ENCODE results near the gene SLC18A3.

The SLC18A3 gene

DNA sequence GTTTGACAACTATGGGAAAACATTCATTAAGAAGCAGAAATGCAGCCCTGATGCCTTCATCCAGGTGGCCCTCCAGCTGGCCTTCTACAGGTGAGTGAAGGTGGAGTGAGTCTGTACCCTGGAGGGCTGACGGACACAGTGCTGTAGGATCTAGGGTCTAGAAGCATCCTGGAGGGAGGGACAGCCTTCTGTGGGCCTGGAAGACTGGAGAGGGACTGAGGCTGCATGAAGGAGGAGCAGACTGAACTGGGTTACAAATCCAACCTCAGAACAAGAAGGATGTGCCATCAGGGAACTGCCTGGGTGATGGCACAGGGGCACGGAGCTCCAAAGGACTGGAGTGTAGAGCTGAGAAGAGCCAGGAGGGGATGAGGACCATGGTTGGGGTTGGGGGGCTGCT, 41.8 kb downstream of the SLC18A3 start:
- TF ChIP-seq GABPA (IDR thresholded peaks at IDR 0.05; ENCODE audit: low read depth) (no peak), POLR2AphosphoS5 (IDR thresholded peaks at IDR 0.05; ENCODE audit: low read depth) (no peak), SPI1 (IDR thresholded peaks at IDR 0.05; ENCODE audit: borderline replicate concordance, low read depth) (no peak)
- TF ChIP-seq, protein P1, sequence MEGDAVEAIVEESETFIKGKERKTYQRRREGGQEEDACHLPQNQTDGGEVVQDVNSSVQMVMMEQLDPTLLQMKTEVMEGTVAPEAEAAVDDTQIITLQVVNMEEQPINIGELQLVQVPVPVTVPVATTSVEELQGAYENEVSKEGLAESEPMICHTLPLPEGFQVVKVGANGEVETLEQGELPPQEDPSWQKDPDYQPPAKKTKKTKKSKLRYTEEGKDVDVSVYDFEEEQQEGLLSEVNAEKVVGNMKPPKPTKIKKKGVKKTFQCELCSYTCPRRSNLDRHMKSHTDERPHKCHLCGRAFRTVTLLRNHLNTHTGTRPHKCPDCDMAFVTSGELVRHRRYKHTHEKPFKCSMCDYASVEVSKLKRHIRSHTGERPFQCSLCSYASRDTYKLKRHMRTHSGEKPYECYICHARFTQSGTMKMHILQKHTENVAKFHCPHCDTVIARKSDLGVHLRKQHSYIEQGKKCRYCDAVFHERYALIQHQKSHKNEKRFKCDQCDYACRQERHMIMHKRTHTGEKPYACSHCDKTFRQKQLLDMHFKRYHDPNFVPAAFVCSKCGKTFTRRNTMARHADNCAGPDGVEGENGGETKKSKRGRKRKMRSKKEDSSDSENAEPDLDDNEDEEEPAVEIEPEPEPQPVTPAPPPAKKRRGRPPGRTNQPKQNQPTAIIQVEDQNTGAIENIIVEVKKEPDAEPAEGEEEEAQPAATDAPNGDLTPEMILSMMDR (IDR thresholded peaks at IDR 0.05; ENCODE audit: insufficient read depth, low read length) = no peak
- TF ChIP-seq, protein P2, sequence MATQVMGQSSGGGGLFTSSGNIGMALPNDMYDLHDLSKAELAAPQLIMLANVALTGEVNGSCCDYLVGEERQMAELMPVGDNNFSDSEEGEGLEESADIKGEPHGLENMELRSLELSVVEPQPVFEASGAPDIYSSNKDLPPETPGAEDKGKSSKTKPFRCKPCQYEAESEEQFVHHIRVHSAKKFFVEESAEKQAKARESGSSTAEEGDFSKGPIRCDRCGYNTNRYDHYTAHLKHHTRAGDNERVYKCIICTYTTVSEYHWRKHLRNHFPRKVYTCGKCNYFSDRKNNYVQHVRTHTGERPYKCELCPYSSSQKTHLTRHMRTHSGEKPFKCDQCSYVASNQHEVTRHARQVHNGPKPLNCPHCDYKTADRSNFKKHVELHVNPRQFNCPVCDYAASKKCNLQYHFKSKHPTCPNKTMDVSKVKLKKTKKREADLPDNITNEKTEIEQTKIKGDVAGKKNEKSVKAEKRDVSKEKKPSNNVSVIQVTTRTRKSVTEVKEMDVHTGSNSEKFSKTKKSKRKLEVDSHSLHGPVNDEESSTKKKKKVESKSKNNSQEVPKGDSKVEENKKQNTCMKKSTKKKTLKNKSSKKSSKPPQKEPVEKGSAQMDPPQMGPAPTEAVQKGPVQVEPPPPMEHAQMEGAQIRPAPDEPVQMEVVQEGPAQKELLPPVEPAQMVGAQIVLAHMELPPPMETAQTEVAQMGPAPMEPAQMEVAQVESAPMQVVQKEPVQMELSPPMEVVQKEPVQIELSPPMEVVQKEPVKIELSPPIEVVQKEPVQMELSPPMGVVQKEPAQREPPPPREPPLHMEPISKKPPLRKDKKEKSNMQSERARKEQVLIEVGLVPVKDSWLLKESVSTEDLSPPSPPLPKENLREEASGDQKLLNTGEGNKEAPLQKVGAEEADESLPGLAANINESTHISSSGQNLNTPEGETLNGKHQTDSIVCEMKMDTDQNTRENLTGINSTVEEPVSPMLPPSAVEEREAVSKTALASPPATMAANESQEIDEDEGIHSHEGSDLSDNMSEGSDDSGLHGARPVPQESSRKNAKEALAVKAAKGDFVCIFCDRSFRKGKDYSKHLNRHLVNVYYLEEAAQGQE (IDR thresholded peaks at IDR 0.05; ENCODE audit: insufficient replicate concordance, low read depth) = no peak
- H3K27me3 ChIP-seq (ENCODE audit: insufficient read depth, poor library complexity, severe bottlenecking) = no peaks in the 10 kb centered on the region
- H3K27ac ChIP-seq (replicated peaks) = no peak overlapping the region
- DNase-seq (ENCODE audit: low read depth in 1 of 2, low spot score in 1 of 2) = no peak
- no peak overlapping the region for H3K4me3 ChIP-seq (replicated peaks; ENCODE audit: insufficient read depth, low read length)

DNA sequence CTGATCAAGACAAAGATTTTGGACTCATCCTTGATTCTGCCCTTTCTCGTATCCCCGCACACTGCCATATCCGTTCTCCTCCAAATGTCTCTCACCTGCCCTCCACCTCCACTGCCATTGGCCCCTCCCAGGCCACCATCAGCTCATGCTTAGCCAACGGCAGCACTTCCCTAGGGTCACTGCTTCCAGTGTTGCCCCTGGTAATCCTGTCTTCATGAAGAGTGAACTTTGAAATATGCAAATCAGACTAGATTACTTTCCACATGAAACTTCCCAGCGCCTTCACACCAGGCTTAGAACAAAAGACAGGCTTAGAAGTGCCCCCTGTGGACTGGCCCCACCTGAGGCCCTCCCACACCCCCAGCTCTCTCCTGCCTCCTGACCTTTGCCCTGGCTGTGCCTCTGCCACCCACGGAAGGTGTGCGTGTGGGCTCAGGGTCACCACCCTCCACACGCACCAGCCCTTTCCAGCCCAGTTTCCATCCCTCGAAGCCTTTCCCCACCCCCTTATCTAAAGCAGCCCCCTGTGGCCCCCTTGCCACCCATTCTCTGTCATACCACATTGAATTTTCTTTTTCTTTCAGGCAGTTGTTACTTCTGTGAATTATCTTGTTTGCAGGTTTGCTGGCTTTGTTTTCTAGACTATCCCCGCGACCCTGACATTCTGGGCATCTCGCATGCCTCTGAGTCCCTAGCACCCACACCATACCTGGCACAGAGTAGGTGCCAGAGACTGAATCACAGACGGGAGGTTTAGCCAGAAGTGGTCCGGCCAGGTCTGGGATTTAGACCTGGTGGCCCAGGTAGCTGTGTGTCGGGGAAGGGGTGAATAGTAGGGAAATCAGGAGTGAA, 42.5 kb downstream of the SLC18A3 start:
- no peak for DNase-seq (ENCODE audit: low read depth in 1 of 2, low spot score in 1 of 2)
- Histone ChIP-seq H3K4me3 (replicated peaks; ENCODE audit: insufficient read depth, low read length) (no peak overlapping the region), H3K27ac (replicated peaks) (no peak overlapping the region), H3K27me3 (ENCODE audit: insufficient read depth, poor library complexity, severe bottlenecking) (no peaks in the 10 kb centered on the region)
- TF ChIP-seq POLR2AphosphoS5 (IDR thresholded peaks at IDR 0.05; ENCODE audit: low read depth) (no peak), GABPA (IDR thresholded peaks at IDR 0.05; ENCODE audit: low read depth) (no peak), SPI1 (IDR thresholded peaks at IDR 0.05; ENCODE audit: borderline replicate concordance, low read depth) (no peak)
- TF ChIP-seq, protein P1 (IDR thresholded peaks at IDR 0.05; ENCODE audit: insufficient read depth, low read length) = no peak
- TF ChIP-seq, protein P2 (IDR thresholded peaks at IDR 0.05; ENCODE audit: insufficient replicate concordance, low read depth) = no peak

DNA sequence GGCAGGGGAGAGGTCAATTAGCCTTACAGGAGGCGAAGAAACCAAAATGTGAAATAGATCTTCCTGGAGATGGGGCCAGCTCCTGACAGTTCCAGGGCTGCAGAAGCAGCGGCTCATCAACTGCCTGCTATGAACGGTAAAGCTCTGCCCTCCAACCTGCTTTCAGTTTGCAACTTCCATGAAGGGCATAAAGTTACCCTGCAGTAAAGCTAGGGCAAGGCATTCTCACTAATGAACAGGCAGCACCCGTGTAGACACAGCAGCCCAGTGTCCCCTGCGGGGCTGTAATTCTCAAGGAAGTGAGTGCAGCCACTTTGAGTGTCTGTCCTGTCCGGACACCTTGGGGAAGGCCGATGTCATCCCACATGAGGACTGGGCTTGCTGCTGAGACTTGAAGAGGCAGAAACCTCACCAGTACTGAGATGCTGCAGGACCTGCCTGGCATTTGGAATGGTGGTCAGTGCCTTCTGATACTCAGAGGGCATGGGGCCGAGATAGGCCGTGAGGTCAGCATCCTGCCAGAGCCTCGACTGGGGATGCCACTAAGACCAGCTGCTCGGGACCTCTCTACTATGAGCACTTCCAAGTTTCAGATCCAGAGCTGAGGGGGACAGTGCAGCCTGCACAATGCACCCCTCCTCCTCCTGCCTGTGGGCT, 43.3 kb downstream of the SLC18A3 start:
- no peak for TF ChIP-seq POLR2AphosphoS5 (IDR thresholded peaks at IDR 0.05; ENCODE audit: low read depth)
- TF ChIP-seq GABPA (IDR thresholded peaks at IDR 0.05; ENCODE audit: low read depth) = no peak

DNA sequence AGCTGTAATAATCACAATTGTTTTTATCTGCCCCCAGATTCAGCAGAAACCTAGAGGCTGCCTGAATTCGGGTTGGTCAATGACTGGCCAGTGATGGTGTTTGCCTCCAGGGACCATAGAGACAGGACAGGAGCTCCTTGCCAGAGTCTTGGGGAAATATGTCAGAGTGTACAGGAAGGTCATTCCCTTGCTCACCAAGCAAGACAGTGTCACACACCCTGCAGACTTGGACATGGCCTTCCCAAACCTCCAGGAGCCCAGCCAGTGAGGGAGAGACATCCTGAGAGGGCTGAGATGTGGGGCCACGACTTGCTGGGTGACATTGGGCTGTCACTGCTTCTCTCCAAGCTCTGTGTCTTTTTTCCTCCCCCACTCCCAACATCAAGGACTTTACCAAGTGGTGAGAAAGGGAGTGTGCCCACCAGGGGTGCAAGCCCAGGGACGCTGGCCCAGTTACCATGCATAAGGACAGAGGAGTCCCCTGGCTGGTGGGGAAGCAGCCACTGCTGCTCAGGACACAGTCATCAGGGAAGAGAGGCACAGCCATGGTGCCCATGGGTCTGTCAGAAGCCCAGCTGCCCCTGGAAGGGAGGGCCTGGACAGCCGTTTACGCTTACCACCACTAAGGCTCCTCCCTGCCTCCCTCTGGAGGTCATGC, 44.1 kb downstream of the SLC18A3 start:
- no peak overlapping the region for H3K27ac ChIP-seq (replicated peaks)
- no peak for DNase-seq (ENCODE audit: low read depth in 1 of 2, low spot score in 1 of 2)
- H3K4me3 ChIP-seq (replicated peaks; ENCODE audit: insufficient read depth, low read length) = no peak overlapping the region
- TF ChIP-seq POLR2AphosphoS5 (IDR thresholded peaks at IDR 0.05; ENCODE audit: low read depth) (no peak), SPI1 (IDR thresholded peaks at IDR 0.05; ENCODE audit: borderline replicate concordance, low read depth) (no peak), GABPA (IDR thresholded peaks at IDR 0.05; ENCODE audit: low read depth) (no peak)
- TF ChIP-seq, protein P1 (IDR thresholded peaks at IDR 0.05; ENCODE audit: insufficient read depth, low read length) = no peak
- TF ChIP-seq, protein P2 (IDR thresholded peaks at IDR 0.05; ENCODE audit: insufficient replicate concordance, low read depth) = no peak
- no peaks in the 10 kb centered on the region for H3K27me3 ChIP-seq (ENCODE audit: insufficient read depth, poor library complexity, severe bottlenecking)

More for the DNA sequence above, 43.3 kb downstream of the SLC18A3 start:
- Histone ChIP-seq H3K27me3 (ENCODE audit: insufficient read depth, poor library complexity, severe bottlenecking) (no peaks in the 10 kb centered on the region), H3K27ac (replicated peaks) (no peak overlapping the region), H3K4me3 (replicated peaks; ENCODE audit: insufficient read depth, low read length) (no peak overlapping the region)
- DNase-seq (ENCODE audit: low read depth in 1 of 2, low spot score in 1 of 2) = no peak

All from HL-60 (cell line).